GM21423 (cell line): ENCODE measurements around the gene MYO1H.
"Not testable (repeated sequence)": the region's sequence is repeated elsewhere in the genome, so short reads cannot be mapped to it uniquely, and the experiment has no call there.

Source experiments
- ATAC-seq: cut with Tn5 transposase; IDR thresholded peaks from one replicate; pipeline ENCODE4 v1.9.1; 2021; ENCODE audit warnings: mild to moderate bottlenecking, moderate library complexity; ENCODE audit not compliant: unreplicated experiment

Gene MYO1H

GRCh38 chr12:109347589-109347988, at the start of gene MYO1H:
Gene MYO1H, plus strand, starts transcription at chr12:109347900. Its CDS starts 61 bp downstream, at chr12:109347961.
- ATAC-seq, result no peak

GRCh38 chr12:109299849-109300248, 47.9 kb upstream of the MYO1H start:
- ATAC-seq, result no peak

DNA sequence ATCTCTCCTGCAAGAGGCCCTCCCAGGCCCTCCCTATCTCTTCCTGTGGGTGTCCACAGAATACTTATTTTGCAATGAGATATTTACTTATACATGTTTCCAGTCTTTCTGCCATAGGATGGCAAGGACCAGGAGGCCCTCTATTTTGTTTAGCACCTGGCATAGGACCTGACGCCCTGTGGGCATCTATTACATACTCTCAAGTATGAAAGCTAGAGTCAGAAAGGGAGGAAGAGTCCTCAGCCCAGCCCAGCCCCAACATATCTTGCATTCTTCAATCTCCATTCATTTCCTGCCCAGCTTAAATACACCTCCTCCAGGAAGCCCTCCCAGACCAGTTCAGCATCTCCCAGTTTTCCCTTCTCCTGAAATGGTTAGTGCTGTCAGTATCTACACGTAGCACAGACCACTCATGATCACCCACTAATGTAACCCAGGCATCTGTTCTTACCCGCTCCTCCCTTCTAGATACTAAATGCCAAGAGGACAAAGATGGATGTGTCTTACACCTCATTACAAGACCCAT, 46.0 kb upstream of the MYO1H start:
- ATAC-seq, result no peak

- no peak for ATAC-seq
These were observed 45.3 kb upstream of the MYO1H start for GRCh38 chr12:109302358-109302757.

DNA sequence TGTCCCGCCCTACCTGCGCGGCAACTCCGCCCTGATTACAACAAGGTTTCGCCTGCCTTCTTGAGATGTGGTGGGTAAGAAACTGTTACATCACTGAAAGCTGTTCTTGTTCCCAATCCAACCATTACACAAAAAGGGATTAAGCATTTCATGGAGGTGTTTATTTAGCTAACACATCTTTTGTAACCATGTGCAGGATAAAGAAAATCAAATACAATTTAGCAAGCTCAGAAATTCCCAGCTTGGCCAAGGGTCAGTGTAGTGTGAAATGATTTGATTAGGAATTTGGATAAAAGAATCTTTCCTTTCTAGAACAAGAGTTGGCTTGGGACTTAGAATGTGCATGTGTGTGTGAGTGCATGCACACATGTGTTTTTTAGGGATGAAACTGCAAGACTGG, 44.9 kb upstream of the MYO1H start:
- ATAC-seq, result no peak

GRCh38 chr12:109304485-109304884, 43.2 kb upstream of the MYO1H start:
- ATAC-seq, result no peak

- ATAC-seq, result no peak
These were observed 42.2 kb upstream of the MYO1H start for GRCh38 chr12:109305547-109305946.

DNA sequence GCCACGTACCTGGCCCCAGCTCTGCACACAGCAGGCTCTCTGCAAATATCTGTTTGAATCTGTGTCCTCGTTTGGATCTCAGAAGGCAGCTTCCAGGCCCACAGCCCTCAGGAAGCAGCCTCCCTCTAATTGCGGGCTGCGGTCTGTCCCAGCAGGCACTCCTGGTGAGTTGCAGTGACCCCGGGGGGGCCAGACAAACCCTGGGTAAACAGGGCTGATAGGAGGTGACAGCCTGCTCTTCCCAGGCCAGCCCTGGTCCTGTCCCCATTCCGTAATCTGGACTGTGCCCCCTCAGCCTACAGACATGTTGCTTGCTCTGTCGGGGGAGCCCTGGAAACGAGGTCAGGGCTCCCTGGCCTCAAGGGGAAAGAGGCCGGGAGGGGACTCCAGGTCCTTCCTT, 40.6 kb upstream of the MYO1H start:
- no peak for ATAC-seq

DNA sequence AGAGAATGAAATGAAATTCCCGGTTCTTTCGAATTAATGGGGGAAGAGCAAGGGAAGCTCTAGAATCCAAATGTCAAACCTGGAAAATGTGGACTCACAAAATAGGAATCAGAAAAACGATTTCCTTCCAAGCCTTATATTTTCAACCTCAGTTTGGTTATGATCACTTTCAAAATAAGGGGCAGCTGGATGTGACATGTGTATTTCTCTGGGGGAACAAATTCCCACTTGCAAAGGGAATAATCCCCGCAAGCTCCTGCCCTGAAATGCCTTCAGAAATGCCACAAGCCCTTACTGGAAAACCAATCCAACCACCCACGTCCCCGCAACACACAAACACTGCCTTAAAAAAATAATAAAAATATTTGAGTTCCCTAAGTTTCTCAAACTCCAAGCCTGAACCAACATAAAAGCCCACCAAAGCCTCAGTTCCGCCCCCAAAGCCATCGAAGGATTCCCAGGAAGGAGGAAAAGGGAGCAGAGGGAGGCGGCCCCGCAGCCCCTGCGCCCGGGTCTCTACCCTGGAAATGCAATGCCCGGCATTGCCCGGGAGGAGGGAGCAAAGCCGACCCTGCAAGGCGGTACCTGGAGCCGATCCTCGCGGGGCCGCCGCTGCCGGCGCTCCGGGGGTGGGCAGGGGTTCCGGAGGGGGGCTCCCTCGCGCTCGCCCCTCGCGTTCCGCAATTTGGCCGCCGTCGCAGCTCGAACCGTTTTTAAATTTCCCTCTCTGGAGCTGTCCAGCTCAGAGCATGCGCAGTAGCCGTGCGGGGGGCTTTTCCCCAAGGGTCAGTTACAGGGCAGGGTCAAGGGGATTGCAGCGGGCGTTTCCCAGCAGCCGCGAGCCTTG, 38.9 kb upstream of the MYO1H start, which contains the start of gene FOXN4:
TSS of gene FOXN4 (minus strand) at position 751 of the 847 bp plus-strand sequence. CDS start 963 bp downstream, outside the sequence.
- no peak for ATAC-seq

DNA sequence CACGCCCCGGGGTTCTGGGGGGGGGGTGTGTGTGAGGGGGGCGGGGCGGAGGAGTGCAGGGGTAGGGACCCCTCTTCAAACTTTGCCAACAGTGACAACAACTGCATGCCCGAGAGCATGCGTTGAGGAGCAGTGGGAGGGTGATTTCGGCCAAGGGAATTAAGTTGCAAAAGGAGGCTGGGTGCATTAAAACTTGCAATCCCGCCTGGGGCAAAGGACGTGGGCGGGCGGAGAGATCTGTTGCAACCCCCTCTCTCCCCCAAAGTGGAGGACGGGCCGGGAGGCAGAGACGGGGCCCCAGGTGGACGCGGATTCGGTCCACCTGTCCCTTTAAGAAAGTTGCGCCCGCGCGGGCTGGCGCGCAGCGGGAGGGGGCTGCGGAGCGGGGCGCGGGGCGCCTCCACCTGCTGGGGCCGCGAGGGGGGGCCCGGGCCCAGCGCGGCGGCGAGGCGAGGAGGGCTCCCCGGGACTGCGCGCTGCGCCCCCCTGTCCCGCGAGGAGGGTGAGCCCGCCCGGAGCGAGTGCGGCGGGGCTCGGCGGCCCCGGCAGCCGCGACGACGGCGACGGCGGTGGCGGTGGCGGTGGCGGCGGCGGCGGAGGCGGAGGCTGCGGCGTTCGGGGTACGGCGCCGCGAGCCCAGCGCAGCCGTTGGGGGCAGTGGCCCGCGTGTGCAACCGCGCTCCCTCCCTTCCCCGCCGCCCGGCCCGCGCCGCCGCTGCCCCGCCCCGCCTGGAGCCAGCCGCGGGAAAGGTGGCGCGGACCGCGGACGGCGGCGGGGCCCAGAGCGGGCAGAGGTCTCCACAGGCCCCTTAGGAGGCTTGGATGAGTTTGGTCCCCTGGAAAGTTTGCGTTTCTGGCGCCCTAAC, 38.1 kb upstream of the MYO1H start:
- no peak for ATAC-seq

- ATAC-seq, result no peak
These were observed 37.2 kb upstream of the MYO1H start for GRCh38 chr12:109310247-109311125.

DNA sequence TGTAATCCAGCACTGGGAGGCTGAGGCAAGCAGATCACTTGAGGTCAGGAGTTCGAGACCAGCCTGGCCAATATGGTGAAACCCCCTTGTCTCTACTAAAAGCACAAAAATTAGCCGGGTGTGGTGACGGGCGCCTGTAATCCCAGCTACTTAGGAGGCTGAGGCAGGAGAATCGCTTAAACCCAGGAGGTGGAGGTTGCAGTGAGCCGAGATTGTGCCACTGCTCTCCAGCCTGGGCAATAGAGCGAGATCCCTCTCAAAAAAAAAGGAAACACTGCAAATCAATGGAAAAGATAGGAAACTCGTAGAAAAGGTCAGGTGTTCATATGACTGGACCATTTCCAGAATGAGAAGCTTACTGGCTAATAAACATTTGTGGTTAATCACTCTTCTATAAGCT, 26.4 kb upstream of the MYO1H start:
- ATAC-seq, result not testable (repeated sequence)

DNA sequence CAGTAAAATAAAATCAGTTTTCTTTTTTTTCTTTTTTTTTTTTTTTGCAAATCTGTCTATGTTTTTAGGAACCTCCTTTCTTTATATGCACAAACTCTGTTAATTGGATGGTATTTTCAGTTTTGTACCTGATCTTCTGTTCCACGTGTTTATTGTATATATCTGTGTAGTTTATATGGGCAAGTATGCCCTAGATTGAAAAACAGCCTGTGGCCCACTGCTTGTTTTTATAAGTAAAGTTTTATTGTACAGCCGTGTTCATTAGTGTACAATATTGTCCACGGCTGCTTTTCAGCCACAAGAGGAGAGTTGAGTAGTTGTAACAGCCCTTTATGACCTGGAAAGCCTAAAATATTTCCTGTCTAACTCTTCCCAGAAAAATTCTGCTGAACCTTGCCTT, 18.7 kb upstream of the MYO1H start:
- ATAC-seq, result no peak

GRCh38 chr12:109329686-109330085, 18.0 kb upstream of the MYO1H start:
- ATAC-seq, result no peak

DNA sequence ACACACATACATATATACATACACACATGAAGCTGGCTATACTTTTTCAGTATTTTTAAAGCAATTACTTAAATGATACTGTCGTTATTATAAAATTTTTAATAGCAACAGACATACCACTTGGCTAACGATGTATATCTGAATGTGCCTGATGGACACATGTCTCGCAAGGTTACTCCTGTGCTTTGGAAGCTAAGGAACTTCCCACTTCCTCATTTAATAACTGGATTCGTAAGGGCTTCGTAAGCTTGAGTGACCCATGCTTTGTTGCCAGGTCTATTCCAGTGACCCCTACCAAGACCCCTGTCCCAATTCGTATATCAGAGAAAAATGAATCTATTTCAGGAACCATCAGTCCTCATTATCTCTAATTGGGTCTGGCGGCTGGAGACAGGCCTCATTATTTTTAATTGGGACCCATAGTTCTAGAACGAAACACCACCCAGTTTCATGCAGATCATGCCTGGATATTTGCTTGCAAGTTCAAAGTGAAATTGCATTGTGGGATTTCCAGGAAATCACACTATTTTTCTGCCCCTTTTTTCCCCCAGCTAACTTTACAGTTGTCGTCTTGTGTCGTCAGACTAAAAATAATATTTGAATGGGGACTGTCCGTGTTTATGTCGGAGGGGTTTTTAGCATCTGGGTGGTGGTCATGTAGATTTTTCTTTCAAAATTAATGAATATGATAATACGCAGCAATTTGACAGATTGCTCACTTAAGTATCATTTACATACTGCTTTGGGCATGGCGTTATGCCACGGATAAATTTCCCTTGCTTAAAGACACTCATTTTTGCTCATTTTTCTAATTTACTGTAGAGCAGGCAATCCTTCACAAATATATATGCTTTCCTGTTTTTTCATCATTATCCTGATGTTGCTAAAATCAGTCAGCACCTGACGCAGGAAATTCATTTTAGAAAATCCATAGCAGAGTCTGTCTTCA, 17.1 kb upstream of the MYO1H start:
- ATAC-seq, result no peak

GRCh38 chr12:109331301-109331952, 16.3 kb upstream of the MYO1H start:
- no peak for ATAC-seq

GRCh38 chr12:109334887-109335286, 12.8 kb upstream of the MYO1H start:
- ATAC-seq, result no peak

DNA sequence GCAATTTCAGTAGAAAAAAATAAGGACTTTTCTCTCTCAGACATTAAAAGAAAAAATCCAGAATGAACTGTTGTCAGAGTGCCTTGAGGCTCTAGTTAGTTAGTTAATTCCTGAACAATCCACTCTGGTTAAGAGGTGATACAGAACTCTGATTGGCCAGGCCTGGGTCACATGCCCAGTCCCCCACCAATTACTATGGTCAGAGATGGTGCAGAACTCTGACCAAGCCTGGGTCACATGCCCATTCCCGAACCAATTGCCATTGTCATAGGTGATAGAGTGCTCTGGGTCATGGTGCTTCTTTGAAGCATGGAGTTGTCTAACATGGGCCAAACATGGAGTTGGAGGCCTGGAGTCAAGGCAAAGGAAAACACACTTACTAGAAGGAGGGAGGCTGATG, 11.1 kb upstream of the MYO1H start:
- no peak for ATAC-seq

DNA sequence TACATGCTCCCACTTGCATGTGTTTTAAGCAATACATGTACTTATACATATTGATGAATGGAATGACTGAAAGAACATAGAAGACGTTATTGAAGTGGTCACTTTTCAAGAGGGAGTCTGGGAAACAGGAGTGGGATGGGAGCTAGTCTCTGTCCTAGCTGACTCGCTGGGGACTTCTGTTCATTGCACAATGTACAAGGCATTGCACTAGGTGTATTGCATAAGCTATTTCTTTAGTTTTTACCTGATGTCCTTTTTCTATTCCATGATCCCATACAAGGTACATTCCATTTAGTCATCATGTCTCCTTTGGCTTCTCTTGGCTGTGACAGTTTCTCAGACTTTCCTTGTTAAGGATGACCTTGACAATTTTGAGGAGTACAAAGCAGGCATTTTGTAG, 4.0 kb upstream of the MYO1H start:
- ATAC-seq, result no peak
